Neural progenitor cell (in vitro differentiated cells): Measurements from ENCODE around the gene KLHL7. TPM values are rescaled to one million over a fixed set of nuclear protein-coding genes. Genes with fewer than 3 reads are reported as not detected.
"Not testable (repeated sequence)": the region's sequence is repeated elsewhere in the genome, so short reads cannot be mapped to it uniquely, and the experiment has no call there.

Experiments
- DNase-seq: peaks from one replicate; pipeline ENCODE4 v3.0.0-alpha.2; 2016; ENCODE audit warnings: low spot score
- H2AFZ ChIP-seq: fragments of 200-600 bp; sonication (generic); replicated peaks from 2 replicates; pipeline ENCODE4 v1.6.1; 2016; ENCODE audit warnings: antibody characterized with exemption
- H3F3A ChIP-seq: fragments of 200-600 bp; sonication (generic); 2 replicates; pipeline ENCODE4 v1.6.1; 2016; ENCODE audit warnings: antibody characterized with exemption, low read depth
- H3K27ac ChIP-seq: fragments of 200-600 bp; sonication (generic); 2 replicates; pipeline ENCODE4 v1.5.1; 2016; ENCODE audit warnings: mild to moderate bottlenecking
- H3K27me3 ChIP-seq: fragments of 200-600 bp; sonication (generic); 2 replicates; pipeline ENCODE4 v1.6.1; 2016; ENCODE audit warnings: mild to moderate bottlenecking, moderate library complexity
- H3K36me3 ChIP-seq: fragments of 200-600 bp; sonication (generic); 2 replicates; pipeline ENCODE4 v1.5.1; 2016
- H3K4me1 ChIP-seq: fragments of 200-600 bp; sonication (generic); 2 replicates; pipeline ENCODE4 v1.6.1; 2016; ENCODE audit warnings: mixed run types
- H3K4me2 ChIP-seq: fragments of 200-600 bp; sonication (generic); 2 replicates; pipeline ENCODE4 v1.6.1; 2016
- H3K4me3 ChIP-seq: fragments of 200-600 bp; sonication (generic); 2 replicates; pipeline ENCODE4 v1.5.1; 2016
- H3K79me2 ChIP-seq: fragments of 200-600 bp; sonication (generic); 2 replicates; pipeline ENCODE4 v1.6.1; 2016; ENCODE audit warnings: low read depth
- H3K9ac ChIP-seq: fragments of 200-600 bp; sonication (generic); 2 replicates; pipeline ENCODE4 v1.6.1; 2016
- H3K9me3 ChIP-seq: fragments of 200-600 bp; sonication (generic); 2 replicates; pipeline ENCODE4 v1.5.1; 2016; ENCODE audit warnings: low read depth
- H4K20me1 ChIP-seq: fragments of 200-600 bp; sonication (generic); 2 replicates; pipeline ENCODE4 v1.6.1; 2016; ENCODE audit warnings: low read depth
- H3K27ac Mint-ChIP-seq: 3 replicates; pipeline ENCODE4 v1.8.0; 2021; ENCODE audit warnings: mixed read lengths
- H3K27me3 Mint-ChIP-seq: 2 replicates; pipeline ENCODE4 v1.8.0; 2022; ENCODE audit warnings: low read depth, mild to moderate bottlenecking, inconsistent platforms, moderate library complexity, mixed read lengths; ENCODE audit not compliant: insufficient read depth
- H3K36me3 Mint-ChIP-seq: 3 replicates; pipeline ENCODE4 v1.8.0; 2021; ENCODE audit warnings: mixed read lengths
- H3K4me1 Mint-ChIP-seq: 3 replicates; pipeline ENCODE4 v1.8.0; 2021; ENCODE audit warnings: mixed read lengths
- H3K4me3 Mint-ChIP-seq: 3 replicates; pipeline ENCODE4 v1.8.0; 2021; ENCODE audit warnings: mild to moderate bottlenecking, moderate library complexity, mixed read lengths
- H3K9me3 Mint-ChIP-seq: 3 replicates; pipeline ENCODE4 v1.8.0; 2020; ENCODE audit warnings: mixed read lengths
- CTCF ChIP-seq: fragments of 200-600 bp; sonication (generic); IDR thresholded peaks from 2 replicates; pipeline ENCODE4 v1.5.1; 2017; ENCODE audit warnings: antibody characterized with exemption, mild to moderate bottlenecking
- EZH2 ChIP-seq: fragments of 200-600 bp; sonication (generic); IDR thresholded peaks from 2 replicates; pipeline ENCODE4 v1.6.1; 2017; ENCODE audit warnings: antibody characterized with exemption, mild to moderate bottlenecking, moderate library complexity
- EZH2phosphoT487 ChIP-seq: fragments of 200-600 bp; sonication (generic); IDR thresholded peaks from 2 replicates; pipeline ENCODE4 v1.6.1; 2017; ENCODE audit warnings: antibody characterized with exemption
- total RNA-seq: library from RNA; depleted of rRNA; stranded (reverse); fragments of >200 nt; gene quantifications from 2 replicates; pipeline ENCODE4 v1.2.3, GENCODE V29; 2015; ENCODE audit warnings: low replicate concordance

The KLHL7 gene
- total RNA-seq, 1 donor from 2014 or later, result 117 TPM

GRCh38 chr7:23218196-23218595 is 112.6 kb downstream of the KLHL7 start:
- no peaks in the 10 kb centered on the region for H3K36me3 ChIP-seq
- DNase-seq, result no peak
- no peak overlapping the region for H3K4me3 Mint-ChIP-seq
- TF ChIP-seq EZH2phosphoT487, result no peak
- no peak for TF ChIP-seq EZH2
- no peak for TF ChIP-seq CTCF
- H3K9ac ChIP-seq, result no peak overlapping the region
- no peak overlapping the region for H3K4me3 ChIP-seq
- H3K27me3 ChIP-seq, result no peaks in the 10 kb centered on the region
- H3K27me3 Mint-ChIP-seq, result peaks cover 2% of the 10 kb centered on the region
- no peaks in the 10 kb centered on the region for H3K9me3 ChIP-seq
- H3K9me3 Mint-ChIP-seq, result no peaks in the 10 kb centered on the region
- no peak overlapping the region for H3K4me2 ChIP-seq
- H3K4me1 ChIP-seq, result peaks cover 24% of the 10 kb centered on the region
- no peak overlapping the region for H3K27ac ChIP-seq
- H2AFZ ChIP-seq, result no peak overlapping the region
- H3F3A ChIP-seq, result no peaks in the 10 kb centered on the region
- no peaks in the 10 kb centered on the region for H4K20me1 ChIP-seq
- no peak overlapping the region for H3K27ac Mint-ChIP-seq
- no peaks in the 10 kb centered on the region for H3K79me2 ChIP-seq
- H3K36me3 Mint-ChIP-seq, result no peaks in the 10 kb centered on the region
- peaks cover 21% of the 10 kb centered on the region for H3K4me1 Mint-ChIP-seq

- no peaks in the 10 kb centered on the region for H3K36me3 Mint-ChIP-seq
- Histone ChIP-seq H3K9ac (no peak overlapping the region), H3K9me3 (no peaks in the 10 kb centered on the region), H3K4me3 (no peak overlapping the region), H3K27me3 (no peaks in the 10 kb centered on the region), H3F3A (no peaks in the 10 kb centered on the region), H3K36me3 (no peaks in the 10 kb centered on the region), H3K27ac (peak overlapping the region; percentile 58), H2AFZ (peak overlapping the region; percentile 94), H4K20me1 (no peaks in the 10 kb centered on the region), H3K4me2 (peak overlapping the region; percentile 56), H3K79me2 (no peaks in the 10 kb centered on the region), H3K4me1 (peaks cover 24% of the 10 kb centered on the region)
- no peaks in the 10 kb centered on the region for H3K9me3 Mint-ChIP-seq
- DNase-seq, result peak; percentile 20
- H3K4me1 Mint-ChIP-seq, result peaks cover 26% of the 10 kb centered on the region
- no peak overlapping the region for H3K4me3 Mint-ChIP-seq
- peak overlapping the region; percentile 19 for H3K27ac Mint-ChIP-seq
- TF ChIP-seq CTCF (no peak), EZH2 (no peak), EZH2phosphoT487 (no peak)
- peaks cover 2% of the 10 kb centered on the region for H3K27me3 Mint-ChIP-seq
Observed at GRCh38 chr7:23220690-23221305, 115.2 kb downstream of the KLHL7 start.

GRCh38 chr7:23222439-23223030 is 117.0 kb downstream of the KLHL7 start:
- DNase-seq, result peak; percentile 10
- no peak overlapping the region for H3K4me3 ChIP-seq
- H3K9ac ChIP-seq, result no peak overlapping the region
- H3K27ac ChIP-seq, result no peak overlapping the region
- peaks cover 24% of the 10 kb centered on the region for H3K4me1 ChIP-seq
- H3K36me3 Mint-ChIP-seq, result no peaks in the 10 kb centered on the region
- TF ChIP-seq CTCF (no peak), EZH2phosphoT487 (no peak), EZH2 (no peak)
- H4K20me1 ChIP-seq, result no peaks in the 10 kb centered on the region
- H3K27ac Mint-ChIP-seq, result no peak overlapping the region
- no peaks in the 10 kb centered on the region for H3K27me3 ChIP-seq
- peaks cover 26% of the 10 kb centered on the region for H3K4me1 Mint-ChIP-seq
- H3F3A ChIP-seq, result no peaks in the 10 kb centered on the region
- no peaks in the 10 kb centered on the region for H3K36me3 ChIP-seq
- no peaks in the 10 kb centered on the region for H3K9me3 ChIP-seq
- no peak overlapping the region for H3K4me3 Mint-ChIP-seq
- H3K9me3 Mint-ChIP-seq, result no peaks in the 10 kb centered on the region
- H3K4me2 ChIP-seq, result no peak overlapping the region
- H3K27me3 Mint-ChIP-seq, result peaks cover 2% of the 10 kb centered on the region
- no peak overlapping the region for H2AFZ ChIP-seq
- no peaks in the 10 kb centered on the region for H3K79me2 ChIP-seq

- not testable (repeated sequence) for H3K27ac Mint-ChIP-seq, H3K36me3 Mint-ChIP-seq, H3K4me3 ChIP-seq, H3K9me3 ChIP-seq, H3K27me3 Mint-ChIP-seq, DNase-seq, H3K4me2 ChIP-seq, H3K27ac ChIP-seq, H3K36me3 ChIP-seq, H4K20me1 ChIP-seq, H3K79me2 ChIP-seq, H3K9ac ChIP-seq, H2AFZ ChIP-seq, H3K27me3 ChIP-seq, H3K4me3 Mint-ChIP-seq, H3F3A ChIP-seq, H3K9me3 Mint-ChIP-seq
- H3K4me1 Mint-ChIP-seq, result peaks cover 26% of the 10 kb centered on the region
- peaks cover 24% of the 10 kb centered on the region for H3K4me1 ChIP-seq
Observed at GRCh38 chr7:23224364-23224763, 118.8 kb downstream of the KLHL7 start.
